Hepatocyte (in vitro differentiated cells): Measurements from ENCODE around the gene OTUD5.

Source experiments
- CTCF ChIP-seq: fragments of 200-600 bp; sonication (generic); IDR thresholded peaks from 2 replicates; pipeline ENCODE4 v1.5.1; 2016; ENCODE audit warnings: antibody characterized with exemption, mild to moderate bottlenecking; ENCODE audit not compliant: poor library complexity
- EZH2 ChIP-seq: fragments of 200-600 bp; sonication (generic); IDR thresholded peaks from 2 replicates; pipeline ENCODE4 v1.6.1; 2016; ENCODE audit warnings: antibody characterized with exemption, mild to moderate bottlenecking, borderline replicate concordance
- EZH2phosphoT487 ChIP-seq: fragments of 200-600 bp; sonication (generic); IDR thresholded peaks from one replicate; pipeline ENCODE4 v1.6.1; 2018; ENCODE audit warnings: antibody characterized with exemption, mild to moderate bottlenecking, low read depth, moderate library complexity; ENCODE audit not compliant: unreplicated experiment, severe bottlenecking

- TF ChIP-seq CTCF (no peak), EZH2 (no peak), EZH2phosphoT487 (no peak)
Measured at GRCh38 chrX:48935301-48935670, 22.1 kb downstream of the OTUD5 start.
